ENCODE measurements around the gene ATXN7L1.
A peak's percentile ranks its signal among the peaks of the same experiment; 100 is the strongest.

ATXN7L1 gene

DNA sequence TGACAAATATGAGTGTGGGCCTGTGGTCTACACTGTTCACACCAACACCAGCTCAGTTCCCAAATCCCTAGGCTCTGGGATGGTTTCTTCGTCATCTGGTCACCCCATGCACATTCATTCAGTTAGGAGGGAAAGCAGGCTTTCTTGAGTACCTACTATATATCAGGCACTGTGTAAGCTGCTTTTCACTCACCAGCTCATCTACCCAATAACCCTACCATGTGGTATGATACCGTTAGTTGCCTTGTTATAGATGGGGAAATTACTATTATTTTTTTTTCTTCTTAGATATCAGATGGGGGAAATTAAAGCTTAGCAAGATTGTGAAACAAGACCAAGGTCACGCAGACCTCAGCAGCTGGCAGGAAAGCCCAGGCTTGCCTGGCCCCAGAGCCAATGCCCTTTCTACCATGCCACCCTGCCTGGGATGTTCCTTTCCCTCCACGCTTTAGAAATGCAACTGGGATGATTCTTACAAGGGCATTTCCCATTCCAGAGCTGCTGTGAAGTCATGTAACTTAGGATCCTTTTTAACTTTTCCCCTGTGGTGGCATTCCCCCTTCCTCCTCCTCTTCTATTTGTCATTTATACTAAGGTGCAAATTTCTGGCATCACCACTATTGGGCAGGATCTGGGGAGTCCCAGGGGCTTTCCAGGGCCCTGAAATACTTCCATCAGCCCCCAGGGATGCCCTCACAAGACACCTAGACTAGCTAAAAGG, 202.0 kb downstream of the ATXN7L1 start:
- no peak for DNase-seq (ENCODE audit: low read depth)

- DNase-seq (ENCODE audit: low read depth): no peak
Observed at GRCh38 chr7:105673367-105674084, 202.9 kb downstream of the ATXN7L1 start.

DNA sequence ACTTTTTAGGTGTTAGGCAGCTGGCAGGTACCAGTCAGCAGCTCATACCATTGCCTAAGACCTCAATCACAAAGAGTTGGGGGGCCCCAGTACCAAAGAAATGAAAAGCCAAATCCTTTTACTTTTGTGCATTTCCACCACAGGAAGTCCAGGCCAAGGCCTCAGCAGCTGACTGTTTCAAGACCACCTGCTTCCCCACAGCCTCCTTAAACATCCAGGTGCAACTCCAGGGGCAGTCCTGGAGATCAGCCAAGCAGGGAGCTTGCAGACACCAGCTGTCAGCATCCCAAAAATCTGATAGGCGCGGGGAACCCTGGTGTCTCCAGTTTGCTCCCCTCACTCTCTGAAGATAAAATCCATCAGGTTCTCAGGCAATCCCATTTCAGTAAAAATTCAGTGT, 203.6 kb downstream of the ATXN7L1 start:
- no peak for DNase-seq (ENCODE audit: low read depth)

DNA sequence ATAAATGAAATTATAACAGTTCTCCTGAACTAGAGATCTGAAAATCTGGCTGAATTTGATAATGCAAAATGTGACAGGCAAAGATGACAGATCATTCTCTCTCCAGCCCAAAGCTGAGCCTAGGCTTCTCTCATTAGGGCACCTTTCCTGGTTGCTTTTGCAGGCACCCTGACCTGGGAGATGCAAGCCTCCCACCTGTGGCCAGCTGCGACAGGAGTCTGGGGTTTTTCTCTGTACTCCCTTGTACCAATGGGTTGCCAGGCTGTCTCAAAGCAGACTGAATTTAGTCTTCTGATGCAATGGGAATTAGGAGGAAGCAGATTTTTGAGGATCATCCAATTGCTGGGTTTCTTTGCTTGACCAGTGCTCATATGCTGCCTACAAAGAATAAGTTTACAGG, 210.1 kb downstream of the ATXN7L1 start:
- DNase-seq (ENCODE audit: low read depth): no peak

GRCh38 chr7:105665684-105666083, 210.7 kb downstream of the ATXN7L1 start:
- DNase-seq (ENCODE audit: low read depth): no peak

DNA sequence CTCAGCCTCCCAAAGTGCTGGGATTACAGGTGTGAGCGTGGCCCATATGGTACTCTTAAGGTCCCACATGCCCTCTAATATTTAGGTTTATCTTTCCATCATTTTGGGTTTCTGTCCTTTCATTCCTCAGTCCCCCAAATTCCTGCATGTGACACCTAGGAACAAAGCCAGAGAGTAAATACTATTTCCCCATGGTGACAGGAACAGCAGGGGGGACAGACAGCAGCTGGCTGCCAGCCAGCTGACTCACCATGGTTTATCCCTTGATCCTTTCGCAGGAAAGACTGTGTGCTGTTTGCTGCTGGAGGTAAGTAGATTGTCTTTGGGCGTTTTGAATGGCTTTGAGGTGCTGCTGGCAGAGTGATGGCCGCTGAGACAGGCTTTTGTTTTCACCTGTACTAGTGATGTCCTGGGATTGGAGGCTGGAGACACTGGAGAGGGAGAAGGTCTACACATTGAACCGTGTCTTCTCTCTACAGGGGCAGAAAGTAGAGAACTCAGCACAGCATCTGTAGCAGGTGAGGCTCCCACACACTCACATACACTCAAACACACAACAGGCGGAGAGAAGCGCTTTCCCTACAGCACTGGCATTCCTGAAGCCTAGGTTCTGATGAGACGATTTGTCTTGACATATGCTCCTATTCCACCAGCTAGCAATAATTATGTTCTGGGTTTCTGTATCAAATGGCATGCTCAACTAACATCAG, 211.4 kb downstream of the ATXN7L1 start:
- DNase-seq (ENCODE audit: low read depth): no peak

- no peak for DNase-seq (ENCODE audit: low read depth)
Observed at GRCh38 chr7:105662998-105663397, 213.4 kb downstream of the ATXN7L1 start.

GRCh38 chr7:105661625-105662024, 214.8 kb downstream of the ATXN7L1 start:
- DNase-seq (ENCODE audit: low read depth): no peak

DNA sequence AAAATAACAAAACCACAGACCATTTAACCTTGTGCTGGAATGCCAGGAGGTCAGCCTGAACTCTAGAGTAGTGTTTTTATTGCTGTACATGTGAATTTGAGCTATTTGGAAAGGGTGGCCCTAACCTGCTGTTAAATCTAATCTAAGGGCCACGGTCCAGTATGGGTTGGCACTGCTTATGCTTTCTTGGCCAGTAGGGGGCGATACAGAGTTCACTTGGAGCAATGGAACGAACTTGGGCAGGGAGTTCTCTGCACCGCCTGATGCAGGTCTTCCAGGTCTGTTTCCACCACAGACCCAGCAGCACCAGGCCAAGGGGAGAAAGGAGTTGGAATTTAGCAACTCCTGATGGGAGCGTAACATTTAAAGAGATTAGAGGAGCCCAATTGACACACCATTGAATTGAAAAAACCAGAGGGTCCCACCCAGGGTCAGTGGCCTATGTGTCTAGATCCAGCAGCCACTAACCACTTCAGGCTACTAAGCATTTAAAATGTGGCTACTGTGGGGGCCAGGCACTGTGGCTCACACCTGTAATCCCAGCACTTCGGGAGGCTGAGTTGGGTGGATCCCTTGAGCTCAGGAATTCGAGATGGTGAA, 219.4 kb downstream of the ATXN7L1 start:
- peak; percentile 59 for DNase-seq (ENCODE audit: low read depth)

GRCh38 chr7:105655500-105656380, 220.7 kb downstream of the ATXN7L1 start:
- DNase-seq (ENCODE audit: low read depth): no peak

DNA sequence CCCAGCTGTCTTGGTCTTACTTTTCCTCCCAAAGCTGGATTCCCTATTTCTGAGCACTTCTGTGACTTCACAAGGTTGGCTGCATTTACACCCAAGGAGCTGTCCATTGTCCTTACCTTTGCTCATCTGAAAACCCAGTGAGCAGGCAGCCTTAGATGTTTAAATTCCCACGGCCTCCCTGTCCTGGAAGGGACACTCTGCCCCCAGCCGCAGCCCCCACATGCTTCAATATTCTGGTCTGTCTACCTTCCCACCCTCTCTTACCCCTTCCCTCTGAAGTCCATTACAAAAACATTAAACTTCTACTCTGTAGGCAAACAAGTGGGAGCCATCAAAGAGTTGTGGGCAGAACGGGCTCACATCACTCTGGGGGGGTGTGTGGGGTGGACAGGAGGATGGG, 221.3 kb downstream of the ATXN7L1 start:
- DNase-seq (ENCODE audit: low read depth): no peak

- DNase-seq (ENCODE audit: low read depth): no peak
Observed at GRCh38 chr7:105654095-105654686, 222.2 kb downstream of the ATXN7L1 start.

- no peak for DNase-seq (ENCODE audit: low read depth)
Observed at GRCh38 chr7:105653441-105654005, 222.9 kb downstream of the ATXN7L1 start.

- DNase-seq (ENCODE audit: low read depth): peak; percentile 60
Observed at GRCh38 chr7:105652359-105652993, 223.9 kb downstream of the ATXN7L1 start.

- no peak for DNase-seq (ENCODE audit: low read depth)
Observed at GRCh38 chr7:105651798-105652197, 224.6 kb downstream of the ATXN7L1 start.

- no peak for DNase-seq (ENCODE audit: low read depth)
Observed at GRCh38 chr7:105650382-105650970, 225.9 kb downstream of the ATXN7L1 start.

DNA sequence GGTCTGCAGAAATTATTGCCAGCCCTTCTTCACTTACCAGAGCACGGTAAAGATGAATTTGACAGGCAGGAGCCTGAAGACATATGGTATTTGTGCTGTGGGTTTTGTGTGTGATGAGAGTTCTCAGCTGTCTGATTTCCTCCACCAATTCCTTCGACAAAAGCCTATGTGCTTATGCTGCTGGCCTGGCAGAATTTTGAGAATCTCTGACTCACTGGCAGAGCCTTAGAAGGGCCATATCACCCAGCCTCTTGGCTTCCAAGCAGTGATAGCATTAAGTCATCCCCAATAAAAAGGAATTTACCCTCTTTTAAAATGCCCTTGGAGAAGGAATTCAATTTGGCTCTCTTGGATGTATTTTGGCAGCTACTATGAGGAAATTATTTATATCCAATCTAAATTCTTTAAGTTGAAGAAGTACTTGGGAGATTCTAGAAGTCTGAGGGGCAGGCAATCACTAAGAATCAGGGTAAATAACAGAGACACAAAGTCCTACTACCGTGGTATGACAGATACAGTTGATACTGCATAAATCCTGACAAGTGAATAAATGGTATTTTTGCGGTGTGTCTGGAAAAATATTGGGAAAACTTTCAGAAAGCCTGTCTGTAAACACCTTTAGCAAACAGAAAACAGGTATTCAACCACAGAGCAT, 226.5 kb downstream of the ATXN7L1 start:
- DNase-seq (ENCODE audit: low read depth): no peak

DNA sequence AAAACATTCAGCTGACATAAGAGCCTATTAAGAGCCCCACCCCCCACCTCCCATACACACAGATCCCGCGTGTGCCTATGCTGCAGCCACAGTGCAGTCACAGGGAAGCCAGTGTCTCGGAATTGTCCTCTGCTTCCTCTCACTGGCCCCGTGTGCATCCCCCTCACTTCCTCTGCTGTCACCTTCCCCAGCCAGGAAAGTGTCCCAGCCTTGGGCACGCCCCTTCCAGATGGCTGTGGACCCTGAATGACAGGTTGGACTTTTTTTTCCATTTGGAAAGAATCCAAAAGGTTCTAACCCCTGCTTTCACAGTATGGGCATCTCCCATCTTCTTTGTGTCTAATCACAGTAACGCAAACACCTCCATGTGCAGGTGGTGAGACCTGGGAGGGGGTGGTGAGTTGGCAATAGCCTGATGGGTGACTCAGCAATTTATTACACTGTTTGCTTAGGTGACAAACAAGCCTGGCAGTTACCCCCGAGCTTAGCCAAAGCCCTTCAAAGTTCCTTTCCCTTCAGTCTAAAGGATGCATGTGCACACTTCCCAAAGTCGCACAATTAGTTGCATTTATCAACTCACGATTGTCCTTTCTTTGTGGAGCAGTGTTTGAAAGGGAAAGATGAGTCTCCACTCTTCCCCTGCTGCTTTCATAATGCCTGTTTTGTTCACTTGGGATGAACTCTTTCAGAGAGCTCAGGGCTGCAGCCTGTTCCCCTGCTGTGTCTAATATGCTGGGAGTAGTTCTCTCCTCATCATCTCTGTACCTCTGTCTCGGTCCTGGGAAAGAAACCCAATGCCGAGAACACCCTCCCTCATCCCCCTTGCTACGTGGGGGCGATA, 227.6 kb downstream of the ATXN7L1 start:
- no peak for DNase-seq (ENCODE audit: low read depth)

GRCh38 chr7:105647591-105647990, 228.8 kb downstream of the ATXN7L1 start:
- DNase-seq (ENCODE audit: low read depth): no peak

Measured in activated T-cell treated with anti-CD3 and anti-CD28 coated beads for 48 hours (primary cell).